ENCODE results near the gene FIGN.

DNA sequence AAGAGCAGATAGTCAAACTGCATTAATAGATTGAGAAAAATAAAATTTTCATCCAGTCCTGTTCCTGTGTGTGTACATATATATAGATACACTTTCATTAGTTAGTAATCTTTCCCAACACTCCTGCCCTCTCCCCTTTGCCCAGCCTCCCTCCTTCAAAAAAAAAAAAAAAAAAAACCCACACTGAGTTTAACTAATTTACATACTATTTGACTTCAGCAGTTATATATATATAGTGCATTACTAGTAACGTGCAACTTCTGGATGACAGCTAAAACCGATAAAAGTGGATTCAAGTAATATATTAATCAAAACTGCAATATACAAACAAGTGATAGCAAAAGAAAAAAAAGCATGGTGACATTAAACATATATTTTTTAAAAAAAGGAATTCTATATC lies 1.4 kb downstream of the FIGN start:
- no peak for TF ChIP-seq CTCF (IDR thresholded peaks at IDR 0.05)
- TF ChIP-seq POLR2AphosphoS5 (IDR thresholded peaks at IDR 0.05) = no peak
- no peak for TF ChIP-seq POLR2A (IDR thresholded peaks at IDR 0.05)

Data from breast epithelium (tissue), 3 donors.